K562 (cell line): Measurements from ENCODE around the gene BCR. TPM values are rescaled to one million over a fixed set of nuclear protein-coding genes. Genes with fewer than 3 reads are reported as not detected.

Experiments used
- ATAC-seq: fragments of 200-7000 bp; cut with Tn5 transposase; 3 replicates; pipeline ENCODE4 v1.9.1; 2020; ENCODE audit warnings: moderate library complexity
- BruUV-seq: library from RNA; stranded (reverse); fragments of 400-500 nt; replicated peaks from 2 replicates; lab custom pipeline; 2021; lab: Mats Ljungman, UMichigan
- CTCF ChIA-PET: fragments of 300-600 bp; formaldehyde crosslinking; extraction: SDS; loops from one replicate; lab custom pipeline; 2021; ENCODE audit warnings: low intra/inter-chr PET ratio; lab: Yijun Ruan, JAX
- POLR2A ChIA-PET: fragments of 300-600, 350-650 bp; sonication (Branson Sonifier 250); formaldehyde crosslinking; extraction: SDS; loops from one replicate; lab custom pipeline; 2021; ENCODE audit warnings: antibody characterized with exemption, inconsistent platforms; lab: Yijun Ruan, JAX
- DNase-seq, 4 experiments: peaks; one replicate each; pipeline versions ENCODE4 v3.0.0 to v3.0.0-alpha.2; 2011 to 2018; ENCODE audit warnings: low spot score in 3 of 4, mixed read lengths in 3 of 4; ENCODE audit errors: extremely low read depth in 1 of 4
- FAIRE-seq: peaks from 2 replicates; lab custom pipeline; 2011; peaks lifted over from hg19 to GRCh38; lab: Jason Lieb, UNC
- H2AFZ ChIP-seq: 2 replicates; pipeline ENCODE4 v1.6.0; 2011; ENCODE audit warnings: low read depth, low read length, control low read depth, inconsistent platforms
- H3K27ac ChIP-seq: fragments of 200-600 bp; 3 replicates; pipeline ENCODE4 v1.8.0; 2011; ENCODE audit warnings: low read depth, mild to moderate bottlenecking, control low read depth, inconsistent platforms, low read length, moderate library complexity, mixed read lengths; ENCODE audit errors: extremely low read depth
- H3K27me3 ChIP-seq, 2 experiments: fragments of 300-600 bp in 1 of 2; 2 replicates in 1 of 2; 3 replicates in 1 of 2; pipeline versions ENCODE4 v1.6.0 to v1.8.0; 2011; ENCODE audit warnings: inconsistent platforms in 2 of 2, low read length in 2 of 2, mild to moderate bottlenecking in 1 of 2, mixed read lengths in 1 of 2, moderate library complexity in 1 of 2; ENCODE audit not compliant: control insufficient read depth in 2 of 2, insufficient read depth in 2 of 2
- H3K36me3 ChIP-seq: fragments of 300-600 bp; 3 replicates; pipeline ENCODE4 v1.8.0; 2011; ENCODE audit warnings: mild to moderate bottlenecking, low read length, inconsistent platforms; ENCODE audit not compliant: control insufficient read depth, insufficient read depth
- H3K4me1 ChIP-seq, 2 experiments: fragments of 200-600 bp in 1 of 2; replicated peaks in 1 of 2; 2 replicates in 1 of 2; 3 replicates in 1 of 2; pipeline versions ENCODE4 v1.5.1 to v1.8.0; 2011; ENCODE audit warnings: inconsistent platforms in 2 of 2, low read length in 2 of 2, mild to moderate bottlenecking in 1 of 2, mixed read lengths in 1 of 2, moderate library complexity in 1 of 2; ENCODE audit not compliant: control insufficient read depth in 2 of 2, insufficient read depth in 2 of 2
- H3K4me2 ChIP-seq: 2 replicates; pipeline ENCODE4 v1.6.1; 2011; ENCODE audit warnings: low read length, control low read depth, inconsistent platforms, mixed read lengths; ENCODE audit not compliant: insufficient read depth
- H3K4me3 ChIP-seq: fragments of 200-600 bp; sonication (generic), shearing (Covaris generic); 2 replicates; pipeline ENCODE4 v1.5.1; 2016; ENCODE audit warnings: control low read depth, inconsistent platforms
- H3K79me2 ChIP-seq: fragments of 200-600 bp; 3 replicates; pipeline ENCODE4 v1.8.0; 2011; ENCODE audit warnings: low read length, inconsistent platforms; ENCODE audit not compliant: control insufficient read depth, insufficient read depth
- H3K9ac ChIP-seq, 2 experiments: 2 replicates each; pipeline versions ENCODE4 v1.6.0 to v1.6.1; 2011; ENCODE audit warnings: low read depth in 2 of 2, low read length in 2 of 2, control low read depth in 1 of 2, inconsistent platforms in 1 of 2, mild to moderate bottlenecking in 1 of 2, mixed read lengths in 1 of 2; ENCODE audit not compliant: insufficient read depth in 1 of 2
- H3K9me1 ChIP-seq: one replicate; pipeline ENCODE4 v1.6.0; 2011; ENCODE audit warnings: inconsistent platforms, mild to moderate bottlenecking, low read length, moderate library complexity; ENCODE audit not compliant: control insufficient read depth, insufficient read depth
- H3K9me3 ChIP-seq: replicated peaks from 2 replicates; pipeline ENCODE4 v1.5.1; 2011; ENCODE audit warnings: low read depth, low read length, inconsistent platforms; ENCODE audit not compliant: control insufficient read depth, insufficient read depth
- H4K20me1 ChIP-seq: replicated peaks from 2 replicates; pipeline ENCODE4 v1.6.1; 2011; ENCODE audit warnings: low read length, inconsistent platforms, mixed read lengths; ENCODE audit not compliant: control insufficient read depth, insufficient read depth
- CBX2 ChIP-seq: fragments of 200-600 bp; sonication (generic); IDR thresholded peaks from one replicate; pipeline ENCODE4 v1.6.1; 2012; ENCODE audit warnings: mild to moderate bottlenecking, low read length, inconsistent platforms; ENCODE audit not compliant: insufficient read depth, poor library complexity, severe bottlenecking
- COPS2 ChIP-seq: fragments of 450-650 bp; conservative IDR thresholded peaks from 2 replicates; pipeline ENCODE4 v1.6.1; 2016; ENCODE audit warnings: mild to moderate bottlenecking, moderate library complexity
- CTCF ChIP-seq, 3 experiments: IDR thresholded peaks in 2 of 3; conservative IDR thresholded peaks in 1 of 3; 2 replicates each; pipeline ENCODE4 v1.5.1; 2011 to 2012; ENCODE audit warnings: low read length in 3 of 3, mild to moderate bottlenecking in 3 of 3, control low read depth in 2 of 3, improper control_type of control experiment in 1 of 3, inconsistent platforms in 1 of 3, low read depth in 1 of 3, mixed read lengths in 1 of 3, moderate library complexity in 1 of 3; ENCODE audit not compliant: insufficient read depth in 2 of 3
- ELK1 ChIP-seq: sonication (generic); formaldehyde crosslinking; IDR thresholded peaks from 2 replicates; pipeline ENCODE4 v1.8.1; 2022; ENCODE audit warnings: missing genetic modification reagents
- EP300 ChIP-seq: IDR thresholded peaks from 2 replicates; pipeline ENCODE4 v1.6.1; 2012; ENCODE audit warnings: low read length, improper control_type of control experiment
- EZH2 ChIP-seq: IDR thresholded peaks from 2 replicates; pipeline ENCODE4 v1.6.1; 2012; ENCODE audit warnings: low read depth, mild to moderate bottlenecking, inconsistent platforms, low read length, borderline replicate concordance
- GTF2F1 ChIP-seq: IDR thresholded peaks from 2 replicates; pipeline ENCODE4 v1.6.1; 2011; ENCODE audit warnings: low read depth, low read length, improper control_type of control experiment
- MEF2D ChIP-seq: conservative IDR thresholded peaks from 2 replicates; pipeline ENCODE4 v1.6.1; 2016; ENCODE audit warnings: low read depth, missing genetic modification characterization, missing compliant biosample characterization
- MLX ChIP-seq, 2 experiments: fragments of 450-650 bp in 1 of 2; sonication (generic) in 1 of 2; formaldehyde crosslinking; conservative IDR thresholded peaks; 2 replicates each; pipeline versions ENCODE4 v1.4.0 to v1.8.1; 2020 to 2022; ENCODE audit warnings: mild to moderate bottlenecking in 1 of 2, missing genetic modification reagents in 1 of 2
- NFRKB ChIP-seq: fragments of 450-650 bp; IDR thresholded peaks from 2 replicates; pipeline ENCODE4 v1.6.1; 2016; ENCODE audit warnings: low read depth
- RB1 ChIP-seq: fragments of 450-650 bp; IDR thresholded peaks from 2 replicates; pipeline ENCODE4 v1.6.1; 2017; ENCODE audit warnings: low read depth, mild to moderate bottlenecking
- SIN3A ChIP-seq, 2 experiments: fragments of 150-350 bp in 1 of 2; IDR thresholded peaks; 2 replicates each; pipeline ENCODE4 v1.6.1; 2011 to 2016; ENCODE audit warnings: borderline replicate concordance in 2 of 2, low read depth in 2 of 2, low read length in 2 of 2, mild to moderate bottlenecking in 2 of 2, moderate library complexity in 2 of 2; ENCODE audit not compliant: control insufficient read depth in 1 of 2
- SMC3 ChIP-seq: conservative IDR thresholded peaks from 2 replicates; pipeline ENCODE4 v1.6.1; 2011; ENCODE audit warnings: low read depth, low read length, improper control_type of control experiment; ENCODE audit not compliant: insufficient read depth
- STAT6 ChIP-seq: sonication (generic); formaldehyde crosslinking; IDR thresholded peaks from 2 replicates; pipeline ENCODE4 v1.8.1; 2023; ENCODE audit warnings: mild to moderate bottlenecking, missing genetic modification reagents
- WGBS: fragments of 100-300 bp; shearing (Covaris generic); methylation state at CpG from one replicate; pipeline ENCODE4 v1.1.6; 2016; ENCODE audit warnings: low coverage, mixed read lengths; ENCODE audit not compliant: insufficient coverage; ENCODE audit errors: missing lambda C conversion rate; 5-methylcytosine and 5-hydroxymethylcytosine counted together
- in situ Hi-C: fragments of 300-500 bp; cut with MboI; formaldehyde crosslinking; loops from 4 replicates; pipeline ENCODE4 v1.15.0; 2018; ENCODE audit warnings: inconsistent platforms, mixed read lengths
- intact Hi-C: fragments of 100-400 bp; cut with micrococcal nuclease; formaldehyde crosslinking; loops from 2 replicates; pipeline ENCODE4 v1.14.2; 2022
- polyA plus RNA-seq, 8 experiments: library from polyadenylated mRNA; depleted of rRNA in 4 of 8; stranded (reverse) in 5 of 8; unstranded in 3 of 8; fragments of >200 nt; fragmentation: Nextera tagmentation in 2 of 8; fragmentation: Illumina TruSeq in 1 of 8; extraction: Ambion mirVana in 2 of 8; extraction: Trizol in 1 of 8; gene quantifications; 2 replicates each; pipeline versions ENCODE4 v1.2.1 to v1.2.3, GENCODE V29; 2011 to 2014; ENCODE audit warnings: inconsistent platforms in 1 of 8, missing spikeins in 1 of 8
- total RNA-seq, 7 experiments: library from RNA; depleted of rRNA in 6 of 7; stranded (reverse); fragments of >200 nt in 6 of 7; fragmentation: Illumina TruSeq in 2 of 7; extraction: Trizol in 2 of 7; gene quantifications; 2 replicates each; pipeline versions ENCODE4 v1.2.1 to v1.2.3, GENCODE V29; 2011 to 2021; ENCODE audit warnings: low replicate concordance in 1 of 7

BCR gene
- total and polyA plus RNA-seq, 9 of the 15 experiments (the other 6 are each of a cell fraction or from before 2014, with no cell fraction given): 0.41 to 150 (median 45.6) TPM

GRCh38 chr22:23281053-23281405 lies 100.7 kb downstream of the BCR start:
- CTCF ChIA-PET: interaction anchor here (0.6 to 15.3 kb wide), 14 partner anchors 11 to 817 kb away, joined by 3 to 800 read pairs (median 5); partner anchors contain the start of genes BCR and RSPH14
- 85% methylated on average over 11 of the region's 11 CpGs for WGBS

More at GRCh38 chr22:23281053-23281405, 100.7 kb downstream of the BCR start:
- intact Hi-C loops: loop anchor here (1.0 to 10.0 kb wide), 4 partner anchors 103 to 436 kb away; no protein-coding TSS in a partner anchor
- H2AFZ ChIP-seq: no peak overlapping the region
- in situ Hi-C loops: no loop called here
- no peaks in the 10 kb centered on the region for H3K79me2 ChIP-seq
- H3K27ac ChIP-seq: no peak overlapping the region
- peak; percentile 1 for ATAC-seq
- H3K9me3 ChIP-seq: no peaks in the 10 kb centered on the region
- H3K9me1 ChIP-seq: peaks cover 9% of the 10 kb centered on the region
- TF ChIP-seq EP300: no peak
- TF ChIP-seq STAT6 (CRISPR knock-in tag): 0 out of 2 replicates have a peak, but pooled peaks have one; percentile 42
- peak; percentile 15; the same call in 1 of the 2 replicates for TF ChIP-seq RB1
- TF ChIP-seq CBX2: no peak
- peak; percentile 2; the same call in 1 of the 2 replicates for TF ChIP-seq SMC3
- TF ChIP-seq MLX (CRISPR knock-in tag; conservative IDR thresholded peaks at IDR 0.05): 0 out of 4 replicates have a peak, but pooled peaks of 1 of the 2 experiments have one; percentile 12
- no peak for TF ChIP-seq ELK1 (CRISPR knock-in tag)
- no peak for TF ChIP-seq COPS2
- TF ChIP-seq MEF2D: no peak
- 0 out of 4 replicates have a peak, but pooled peaks of 1 of the 2 experiments have one; percentile 45 for TF ChIP-seq SIN3A (IDR thresholded peaks at IDR 0.05; ENCODE audit: borderline replicate concordance in 2 of 2, control insufficient read depth in 1 of 2, low read depth in 2 of 2, low read length in 2 of 2)
- TF ChIP-seq NFRKB: no peak
- TF ChIP-seq CTCF (IDR thresholded peaks at IDR 0.05 in 2 of 3, conservative IDR thresholded peaks at IDR 0.05 in 1 of 3; ENCODE audit: insufficient read depth in 2 of 3, low read depth in 1 of 3, low read length in 3 of 3): 0 out of 6 replicates have a peak, but pooled peaks of 1 of the 3 experiments have one; percentile 0
- no peak for TF ChIP-seq EZH2
- TF ChIP-seq GTF2F1: peak; percentile 74; the same call in 1 of the 2 replicates
- H3K27me3 ChIP-seq: no peaks in the 10 kb centered on the region
- no peak overlapping the region for H3K4me3 ChIP-seq
- no TSS peak for BruUV-seq
- POLR2A ChIA-PET: interaction anchor here (1.3 to 1.8 kb wide), 3 partner anchors 118 to 323 kb away, joined by 5 to 10 read pairs (median 8); partner anchors contain the start of gene RAB36
- H4K20me1 ChIP-seq: peaks cover 76% of the 10 kb centered on the region
- H3K4me2 ChIP-seq: no peak overlapping the region
- peaks cover 0 to 27% of the 10 kb centered on the region in 2 experiments; a peak in 2 of 5 replicates for H3K4me1 ChIP-seq
- peaks cover 95% of the 10 kb centered on the region; the same call in 2 of the 3 replicates for H3K36me3 ChIP-seq
- H3K9ac ChIP-seq: peak overlapping the region in 1 of 2 experiments; percentile 10; a peak in 1 of 4 replicates
- no peak for FAIRE-seq
- DNase-seq: peak in 1 of 4 experiments; percentile 40
